Stimulated activated CD8-positive, alpha-beta memory T cell treated with anti-CD3 and anti-CD28 coated beads, Interleukin-15, amount 100 ng/mL, for 1 hour (primary cell): Measurements from ENCODE around the gene ABR.
"Not testable (repeated sequence)": the region's sequence is repeated elsewhere in the genome, so short reads cannot be mapped to it uniquely, and the experiment has no call there.

ENCODE experiments used
- DNase-seq: peaks from one replicate; pipeline ENCODE4 v3.0.0-alpha.2; 2020; ENCODE audit warnings: low read depth

The ABR gene

GRCh38 chr17:1071103-1071825 lies 108.5 kb downstream of the ABR start:
- DNase-seq, result no peak

GRCh38 chr17:1070411-1070810 lies 109.4 kb downstream of the ABR start:
- DNase-seq, result no peak

GRCh38 chr17:1069847-1070246 lies 109.9 kb downstream of the ABR start:
- DNase-seq, result no peak

GRCh38 chr17:1068356-1068755 lies 111.4 kb downstream of the ABR start:
- no peak for DNase-seq

- no peak for DNase-seq
These were observed 112.4 kb downstream of the ABR start for GRCh38 chr17:1067282-1067956.

GRCh38 chr17:1065416-1065815 lies 114.4 kb downstream of the ABR start:
- not testable (repeated sequence) for DNase-seq

- no peak for DNase-seq
These were observed 118.8 kb downstream of the ABR start for GRCh38 chr17:1060991-1061390.

- no peak for DNase-seq
These were observed 120.5 kb downstream of the ABR start for GRCh38 chr17:1059131-1059795.

- peak; percentile 32 for DNase-seq
These were observed 121.2 kb downstream of the ABR start for GRCh38 chr17:1058423-1059130.

- DNase-seq, result no peak
These were observed 123.0 kb downstream of the ABR start for GRCh38 chr17:1056761-1057160.

GRCh38 chr17:1055751-1056645 lies 123.8 kb downstream of the ABR start:
- DNase-seq, result peak; percentile 17

- no peak for DNase-seq
These were observed 124.5 kb downstream of the ABR start for GRCh38 chr17:1055231-1055630.

- DNase-seq, result no peak
These were observed 125.1 kb downstream of the ABR start for GRCh38 chr17:1054656-1055055.

- DNase-seq, result no peak
These were observed 126.0 kb downstream of the ABR start for GRCh38 chr17:1053661-1054360.

- DNase-seq, result no peak
These were observed 128.5 kb downstream of the ABR start for GRCh38 chr17:1050996-1051925.

- DNase-seq, result no peak
These were observed 129.4 kb downstream of the ABR start for GRCh38 chr17:1050246-1050995.

- DNase-seq, result no peak
These were observed 130.1 kb downstream of the ABR start for GRCh38 chr17:1049446-1050225.

GRCh38 chr17:1048516-1049115 lies 131.2 kb downstream of the ABR start:
- DNase-seq, result not testable (repeated sequence)
